Lower leg skin (tissue), 3 donors: ENCODE results near the gene MANEA.

Source experiments
- CTCF ChIP-seq, 3 donors: fragments of 450-650 bp; IDR thresholded peaks; one replicate each; pipeline ENCODE4 v1.5.1; 2016; ENCODE audit warnings: antibody characterized with exemption in 3 of 3, mild to moderate bottlenecking in 3 of 3, moderate library complexity in 2 of 3
- POLR2A ChIP-seq, 2 donors: fragments of 450-650 bp; IDR thresholded peaks; one replicate each; pipeline ENCODE4 v1.6.1; 2016 to 2017; ENCODE audit warnings: antibody characterized with exemption in 2 of 2, mild to moderate bottlenecking in 1 of 2, moderate library complexity in 1 of 2

DNA sequence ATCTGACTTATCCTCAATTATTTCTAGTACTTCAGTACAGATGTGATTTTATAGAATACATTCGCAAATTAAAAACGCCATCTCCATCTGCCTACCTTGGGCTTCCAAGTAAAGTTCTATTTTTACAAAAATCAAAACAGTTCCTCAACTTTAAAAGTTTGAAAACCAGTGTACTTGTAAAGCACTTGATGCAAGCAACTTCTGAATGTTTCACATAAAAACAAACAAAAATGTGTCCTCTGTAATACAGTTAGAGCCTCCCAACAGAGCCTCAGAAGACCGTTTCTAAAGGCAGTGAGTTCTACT is 384 bp upstream of the MANEA start:
- TF ChIP-seq CTCF (IDR thresholded peaks at IDR 0.05) (no peak), POLR2A (IDR thresholded peaks at IDR 0.05) (no peak)
